ENCODE data around the gene HOXD9. TPM values are rescaled to one million over a fixed set of nuclear protein-coding genes. Genes with fewer than 3 reads are reported as not detected.

HOXD9 gene
- total RNA-seq, 1 experiment from 2014 or later = not detected

- CTCF ChIA-PET = no interaction called here
Observed at GRCh38 chr2:176101216-176101830, 21.2 kb upstream of the HOXD9 start.

More at GRCh38 chr2:176101216-176101830, 21.2 kb upstream of the HOXD9 start:
- TF ChIP-seq KAT7 (CRISPR knock-in tag; IDR thresholded peaks at IDR 0.05; ENCODE audit: borderline replicate concordance) (no peak), RORB (CRISPR knock-in tag; IDR thresholded peaks at IDR 0.05) (no peak), CDX4 (CRISPR knock-in tag; IDR thresholded peaks at IDR 0.05; ENCODE audit: borderline replicate concordance) (no peak), CREM (CRISPR knock-in tag; IDR thresholded peaks at IDR 0.05) (no peak), MLX (CRISPR knock-in tag; IDR thresholded peaks at IDR 0.05) (no peak), PRDM15 (CRISPR knock-in tag; IDR thresholded peaks at IDR 0.05) (no peak), NFATC4 (CRISPR knock-in tag; IDR thresholded peaks at IDR 0.05) (no peak), ZNF512 (CRISPR knock-in tag; IDR thresholded peaks at IDR 0.05; ENCODE audit: borderline replicate concordance) (no peak), ZSCAN18 (CRISPR knock-in tag; IDR thresholded peaks at IDR 0.05) (no peak), ERG (CRISPR knock-in tag; IDR thresholded peaks at IDR 0.05) (no peak), ZNF121 (CRISPR knock-in tag; IDR thresholded peaks at IDR 0.05) (no peak)
- peaks cover 60% of the 10 kb centered on the region for H3K4me1 Mint-ChIP-seq
- H3K9me3 Mint-ChIP-seq = no peaks in the 10 kb centered on the region
- H3K36me3 Mint-ChIP-seq = no peaks in the 10 kb centered on the region
- H3K27me3 Mint-ChIP-seq (ENCODE audit: low read depth) = peaks cover 99% of the 10 kb centered on the region
- DNase-seq (ENCODE audit: low spot score) (no peak), ATAC-seq (no peak)
- no peak overlapping the region for H3K27ac Mint-ChIP-seq
- POLR2A ChIA-PET = no interaction called here
- no peak overlapping the region for H3K4me3 Mint-ChIP-seq

All from WTC11 (cell line).